DND-41 (cell line): ENCODE measurements around the gene RHOF.

Experiments
- ATAC-seq: fragments of 200-7000 bp; cut with Tn5 transposase; 3 replicates; pipeline ENCODE4 v1.9.1; 2021; ENCODE audit warnings: low read depth; ENCODE audit not compliant: insufficient read depth
- DNase-seq: peaks from one replicate; pipeline ENCODE4 v3.0.0-alpha.2; 2020
- H2AFZ ChIP-seq: 2 replicates; pipeline ENCODE4 v1.6.0; 2012; ENCODE audit warnings: low read depth, low read length
- H3K27ac ChIP-seq: 2 replicates; pipeline ENCODE4 v1.5.1; 2012; ENCODE audit warnings: low read length, inconsistent platforms
- H3K27me3 ChIP-seq: fragments of 200-600 bp; sonication (generic); 2 replicates; pipeline ENCODE4 v1.6.0; 2012; ENCODE audit warnings: low read length, mild to moderate bottlenecking, inconsistent platforms; ENCODE audit not compliant: insufficient read depth, poor library complexity
- H3K36me3 ChIP-seq: 2 replicates; pipeline ENCODE4 v1.5.1; 2012; ENCODE audit warnings: low read length, inconsistent platforms; ENCODE audit not compliant: insufficient read depth
- H3K4me1 ChIP-seq: 2 replicates; pipeline ENCODE4 v1.5.1; 2012; ENCODE audit warnings: mild to moderate bottlenecking, low read length; ENCODE audit not compliant: insufficient read depth
- H3K4me2 ChIP-seq: 2 replicates; pipeline ENCODE4 v1.6.0; 2012; ENCODE audit warnings: mild to moderate bottlenecking, moderate library complexity, low read length, inconsistent platforms; ENCODE audit not compliant: insufficient read depth
- H3K4me3 ChIP-seq, 2 experiments: fragments of 200-600 bp in 1 of 2; shearing (Covaris generic) in 1 of 2; 2 replicates each; pipeline ENCODE4 v1.5.1; 2012 to 2016; ENCODE audit warnings: inconsistent platforms in 2 of 2, low read length in 2 of 2, mild to moderate bottlenecking in 2 of 2, low read depth in 1 of 2, moderate library complexity in 1 of 2
- H3K79me2 ChIP-seq: 2 replicates; pipeline ENCODE4 v1.6.0; 2012; ENCODE audit warnings: low read length, inconsistent platforms; ENCODE audit not compliant: insufficient read depth
- H3K9ac ChIP-seq: 2 replicates; pipeline ENCODE4 v1.6.0; 2012; ENCODE audit warnings: low read depth, mild to moderate bottlenecking, inconsistent platforms, low read length, moderate library complexity
- H3K9me3 ChIP-seq: 2 replicates; pipeline ENCODE4 v1.5.1; 2012; ENCODE audit warnings: low read length, moderate library complexity, mild to moderate bottlenecking, inconsistent platforms; ENCODE audit not compliant: insufficient read depth, severe bottlenecking
- H4K20me1 ChIP-seq: 2 replicates; pipeline ENCODE4 v1.6.0; 2012; ENCODE audit warnings: low read length; ENCODE audit not compliant: insufficient read depth
- CTCF ChIP-seq: IDR thresholded peaks from 2 replicates; pipeline ENCODE4 v1.5.1; 2012; ENCODE audit warnings: borderline replicate concordance, low read length, moderate library complexity, mild to moderate bottlenecking; ENCODE audit not compliant: poor library complexity, severe bottlenecking; ENCODE audit errors: extremely low read depth
- EZH2 ChIP-seq: IDR thresholded peaks from 3 replicates; pipeline ENCODE4 v1.6.1; 2012; ENCODE audit warnings: borderline replicate concordance, low read depth, mild to moderate bottlenecking, moderate library complexity, low read length, inconsistent platforms; ENCODE audit not compliant: severe bottlenecking

Gene RHOF

DNA sequence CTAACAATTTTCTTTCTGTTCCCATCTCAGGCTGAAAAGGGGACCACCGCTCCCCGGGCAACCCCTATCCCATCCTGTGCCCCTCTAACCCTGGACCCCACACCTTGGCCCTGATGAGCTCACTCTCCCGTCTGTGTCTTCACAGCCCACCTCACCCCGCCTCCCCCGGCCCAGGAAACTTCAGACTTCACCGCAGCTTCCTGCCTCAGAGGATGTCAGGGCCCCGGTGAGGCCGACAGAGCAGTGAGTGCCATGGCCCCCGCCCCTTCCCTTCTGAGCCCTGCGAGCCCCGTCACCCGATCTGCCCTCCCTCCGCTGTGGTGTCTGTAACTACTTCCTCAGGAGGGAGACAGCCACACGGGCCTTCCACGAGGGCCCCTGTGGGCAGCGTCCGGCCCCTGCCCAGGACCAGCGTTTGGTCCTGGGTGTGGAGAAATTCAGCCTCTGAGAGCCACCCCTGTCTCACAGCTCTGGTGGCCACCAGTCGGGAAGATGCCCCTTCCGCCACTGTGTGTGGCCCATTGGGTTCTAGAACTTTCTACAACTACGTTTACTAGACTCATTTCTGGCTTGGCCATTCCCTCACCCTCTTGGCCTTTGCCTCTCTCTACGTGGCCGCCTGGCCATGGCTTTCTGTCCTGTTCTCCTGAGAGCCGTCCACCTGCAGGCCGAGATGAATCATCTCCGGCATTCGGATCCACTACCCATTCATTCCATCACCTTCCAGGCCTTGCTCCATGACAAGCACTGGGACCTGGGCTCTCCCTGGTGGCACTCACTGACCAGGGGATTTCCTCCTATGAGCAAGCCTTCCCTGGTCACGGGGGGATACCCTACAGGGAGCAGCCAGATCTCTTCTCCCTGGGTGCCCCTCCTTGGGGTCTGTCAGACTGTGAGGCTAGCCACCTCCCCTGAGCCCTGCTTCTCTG, 3.4 kb downstream of the RHOF start:
- Histone ChIP-seq H3K9me3 (no peaks in the 10 kb centered on the region), H3K27me3 (no peaks in the 10 kb centered on the region), H3K4me1 (peaks cover 64% of the 10 kb centered on the region), H3K27ac (peak overlapping the region; percentile 93), H3K79me2 (peaks cover 56% of the 10 kb centered on the region), H3K4me3 (peak overlapping the region in 1 of 2 experiments; percentile 28; a peak in 1 of 4 replicates), H4K20me1 (peaks cover 11% of the 10 kb centered on the region), H2AFZ (peak overlapping the region; percentile 66), H3K36me3 (peaks cover 21% of the 10 kb centered on the region; the same call in 1 of the 2 replicates), H3K4me2 (peak overlapping the region; percentile 59), H3K9ac (peak overlapping the region; percentile 54)
- DNase-seq = peak; percentile 98
- peak; percentile 80 for ATAC-seq
- TF ChIP-seq EZH2 (no peak), CTCF (no peak)

- Histone ChIP-seq H3K4me3 (peak overlapping the region in 1 of 2 experiments; percentile 21; a peak in 1 of 4 replicates), H3K27ac (peak overlapping the region; percentile 77), H4K20me1 (peaks cover 10% of the 10 kb centered on the region), H3K4me2 (peak overlapping the region; percentile 59), H3K9me3 (no peaks in the 10 kb centered on the region), H3K9ac (peak overlapping the region; percentile 40), H2AFZ (no peak overlapping the region), H3K79me2 (peaks cover 54% of the 10 kb centered on the region), H3K27me3 (no peaks in the 10 kb centered on the region), H3K4me1 (peaks cover 56% of the 10 kb centered on the region), H3K36me3 (peaks cover 21% of the 10 kb centered on the region; the same call in 1 of the 2 replicates)
- DNase-seq (no peak), ATAC-seq (no peak; the same call in 1 of the 3 replicates)
- no peak for TF ChIP-seq EZH2
- no peak for TF ChIP-seq CTCF
Measured at GRCh38 chr12:121789233-121789781, 4.2 kb downstream of the RHOF start.

DNA sequence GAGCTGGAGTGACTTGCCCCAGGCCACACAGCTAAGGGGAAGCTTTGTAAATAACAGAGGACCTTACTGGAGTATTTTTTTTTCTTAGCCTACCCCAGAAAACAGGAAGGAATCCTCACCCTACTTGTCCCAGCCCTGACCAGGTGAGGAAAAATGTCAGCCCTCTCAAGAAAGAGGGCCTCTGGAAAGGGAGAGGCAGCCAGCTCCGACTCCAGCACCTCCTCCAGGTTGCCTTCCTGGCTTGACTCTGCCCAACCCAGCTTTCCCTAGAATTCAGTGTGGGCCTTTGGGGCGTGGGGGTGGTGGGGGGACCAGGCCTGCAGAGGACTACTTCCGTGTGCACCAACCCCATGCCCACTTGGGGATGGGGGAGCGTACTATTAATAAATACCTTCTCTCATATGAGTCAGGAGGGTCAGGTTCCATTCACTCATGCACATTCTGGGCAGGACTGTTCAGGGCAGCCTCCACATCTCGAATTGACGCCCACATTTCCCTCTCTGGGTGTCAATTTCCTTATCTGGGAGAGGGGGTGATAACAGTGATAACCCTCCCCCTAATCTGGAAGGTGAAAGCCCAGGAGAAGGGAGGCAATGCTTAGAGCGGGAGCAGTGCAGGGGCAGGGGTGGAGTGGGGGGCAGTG, 5.2 kb downstream of the RHOF start:
- Histone ChIP-seq H3K4me3 (no peak overlapping the region), H3K9ac (no peak overlapping the region), H3K4me2 (no peak overlapping the region), H4K20me1 (peaks cover 10% of the 10 kb centered on the region), H3K27me3 (no peaks in the 10 kb centered on the region), H3K9me3 (no peaks in the 10 kb centered on the region), H3K27ac (peak overlapping the region; percentile 77), H2AFZ (no peak overlapping the region), H3K36me3 (peaks cover 21% of the 10 kb centered on the region; the same call in 1 of the 2 replicates), H3K79me2 (peaks cover 53% of the 10 kb centered on the region), H3K4me1 (peaks cover 46% of the 10 kb centered on the region)
- ATAC-seq = no peak
- DNase-seq = no peak
- TF ChIP-seq CTCF (no peak), EZH2 (no peak)
